HG03280 (cell line): ENCODE results near the gene FAM217A.

ENCODE experiments used
- ATAC-seq: cut with Tn5 transposase; IDR thresholded peaks from one replicate; pipeline ENCODE4 v1.9.1; 2021; ENCODE audit warnings: mild to moderate bottlenecking, moderate library complexity; ENCODE audit not compliant: unreplicated experiment

The FAM217A gene

GRCh38 chr6:4088704-4089103 is 9.8 kb upstream of the FAM217A start:
- ATAC-seq = no peak

GRCh38 chr6:4085332-4085700 is 6.4 kb upstream of the FAM217A start:
- no peak for ATAC-seq

GRCh38 chr6:4084444-4085331 is 5.8 kb upstream of the FAM217A start:
- ATAC-seq = no peak

- ATAC-seq = no peak
These were observed 4.3 kb downstream of the FAM217A start for GRCh38 chr6:4074478-4075235.

- no peak for ATAC-seq
These were observed 7.6 kb downstream of the FAM217A start for GRCh38 chr6:4071330-4071729.

- no peak for ATAC-seq
These were observed 9.7 kb downstream of the FAM217A start for GRCh38 chr6:4069199-4069598.

GRCh38 chr6:4067673-4068072 is 11.3 kb downstream of the FAM217A start:
- no peak for ATAC-seq

- ATAC-seq = no peak
These were observed 12.7 kb downstream of the FAM217A start for GRCh38 chr6:4066029-4066755.

- ATAC-seq = no peak
These were observed 19.7 kb downstream of the FAM217A start for GRCh38 chr6:4059115-4059777.

- no peak for ATAC-seq
These were observed 21.9 kb downstream of the FAM217A start for GRCh38 chr6:4057036-4057435.

GRCh38 chr6:4055420-4056041 is 23.4 kb downstream of the FAM217A start:
- no peak for ATAC-seq

- ATAC-seq = no peak
These were observed 29.7 kb downstream of the FAM217A start for GRCh38 chr6:4049246-4049645.

- no peak for ATAC-seq
These were observed 37.5 kb downstream of the FAM217A start for GRCh38 chr6:4041480-4041879.

- ATAC-seq = no peak
These were observed 39.6 kb downstream of the FAM217A start for GRCh38 chr6:4039348-4039747.

- no peak for ATAC-seq
These were observed 42.4 kb downstream of the FAM217A start for GRCh38 chr6:4036581-4036980.

GRCh38 chr6:4032475-4032874 is 46.5 kb downstream of the FAM217A start:
- ATAC-seq = no peak

- ATAC-seq = no peak
These were observed 47.5 kb downstream of the FAM217A start for GRCh38 chr6:4031442-4031841.

- ATAC-seq = no peak
These were observed 48.3 kb downstream of the FAM217A start for GRCh38 chr6:4030669-4031068.

- ATAC-seq = no peak
These were observed 49.2 kb downstream of the FAM217A start for GRCh38 chr6:4029687-4030086.

GRCh38 chr6:4028051-4028450 is 50.9 kb downstream of the FAM217A start:
- no peak for ATAC-seq

GRCh38 chr6:4025681-4026080 is 53.3 kb downstream of the FAM217A start:
- ATAC-seq = no peak
